GM21576 (cell line): ENCODE measurements around the gene DDX47.
A peak's percentile ranks its signal among the peaks of the same experiment; 100 is the strongest.
"Not testable (repeated sequence)": the region's sequence is repeated elsewhere in the genome, so short reads cannot be mapped to it uniquely, and the experiment has no call there.

Experiments used
- ATAC-seq: cut with Tn5 transposase; IDR thresholded peaks from one replicate; pipeline ENCODE4 v1.9.1; 2021; ENCODE audit warnings: mild to moderate bottlenecking, moderate library complexity; ENCODE audit not compliant: unreplicated experiment

DDX47 gene

DNA sequence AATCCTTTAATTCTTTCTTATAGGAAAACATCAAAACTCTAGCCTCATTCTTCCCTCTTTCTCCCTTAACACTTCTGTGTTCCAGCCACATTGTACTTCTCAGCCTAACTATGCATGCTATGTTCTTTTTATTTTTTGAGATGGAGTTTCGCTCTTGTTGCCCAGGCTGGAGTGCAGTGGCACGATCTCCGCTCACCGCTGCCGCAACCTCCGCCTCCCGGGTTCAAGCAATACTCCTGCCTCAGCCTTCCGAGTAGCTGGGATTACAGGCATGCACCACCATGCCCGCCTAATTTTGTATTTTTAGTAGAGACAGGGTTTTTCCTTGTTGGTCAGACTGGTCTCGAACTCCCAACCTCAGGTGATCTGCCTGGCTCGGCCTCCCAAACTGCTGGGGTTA, 7.2 kb downstream of the DDX47 start:
- ATAC-seq = not testable (repeated sequence)

DNA sequence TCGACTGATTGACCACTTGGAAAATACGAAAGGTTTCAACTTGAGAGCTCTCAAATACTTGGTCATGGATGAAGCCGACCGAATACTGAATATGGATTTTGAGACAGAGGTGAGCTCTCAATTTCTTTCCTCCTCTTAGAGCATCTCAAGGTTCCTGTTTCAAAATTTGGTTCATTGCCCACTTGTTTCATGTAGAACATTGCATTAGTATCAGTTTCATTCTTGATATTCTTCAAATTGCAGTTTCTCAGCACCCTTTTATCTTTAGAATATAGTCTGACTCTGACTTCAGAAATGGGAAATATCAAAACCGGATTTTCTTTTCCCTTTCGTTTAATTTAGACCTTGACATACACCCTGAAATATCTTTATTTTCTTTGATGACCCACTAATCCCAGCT, 8.8 kb downstream of the DDX47 start:
- ATAC-seq = peak; percentile 55

DNA sequence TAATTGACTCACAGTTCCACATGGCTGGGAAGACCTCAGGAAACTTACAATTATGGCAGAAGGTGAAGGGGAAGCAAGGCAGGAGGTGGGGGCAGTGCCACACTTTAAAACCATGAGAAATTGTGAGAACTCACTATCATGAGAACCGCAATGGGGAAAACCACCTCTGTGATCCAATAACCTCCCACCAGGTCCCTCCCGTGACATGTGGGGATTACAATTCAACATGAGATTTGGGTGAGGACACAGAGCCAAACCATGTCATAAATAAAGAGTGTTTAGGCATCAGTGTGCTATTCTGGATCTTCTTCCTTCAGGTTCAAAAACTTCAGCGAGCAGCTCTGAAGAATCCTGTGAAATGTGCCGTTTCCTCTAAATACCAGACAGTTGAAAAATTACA, 9.7 kb downstream of the DDX47 start:
- ATAC-seq = no peak

DNA sequence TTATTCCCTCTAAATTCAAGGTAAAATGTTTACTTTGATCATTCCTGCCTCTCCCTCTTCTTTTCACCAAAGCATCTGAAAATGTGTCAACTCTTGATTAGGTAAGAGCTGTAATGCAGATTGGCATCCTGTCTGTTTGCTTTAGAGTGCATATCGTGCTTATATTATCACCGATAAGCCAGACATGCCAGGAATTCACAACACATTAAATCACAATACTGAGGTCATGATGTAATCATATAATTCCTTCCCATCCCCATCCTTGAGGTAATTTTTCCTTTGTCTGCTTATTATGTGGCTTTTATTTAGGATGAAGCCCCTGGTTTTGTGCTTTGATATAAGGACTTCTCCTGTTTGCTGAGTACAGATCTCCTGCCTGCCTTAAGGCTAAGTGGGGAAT, 10.2 kb downstream of the DDX47 start:
- ATAC-seq = no peak

DNA sequence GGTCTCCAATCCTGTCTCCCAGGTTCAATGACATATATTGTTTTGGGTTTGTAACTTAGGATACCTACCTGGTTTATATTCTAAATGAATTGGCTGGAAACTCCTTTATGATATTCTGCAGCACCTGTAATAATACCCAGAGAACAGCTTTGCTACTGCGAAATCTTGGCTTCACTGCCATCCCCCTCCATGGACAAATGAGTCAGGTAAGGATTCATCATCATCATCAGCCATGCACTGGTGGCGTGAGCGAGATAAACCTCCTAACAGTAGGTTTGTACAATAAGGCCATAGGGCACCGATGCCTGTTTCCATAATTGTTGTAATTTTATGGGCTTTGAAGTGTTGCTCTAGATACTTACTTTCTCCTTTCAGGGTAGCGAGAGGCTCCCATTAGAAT, 10.7 kb downstream of the DDX47 start:
- no peak for ATAC-seq

DNA sequence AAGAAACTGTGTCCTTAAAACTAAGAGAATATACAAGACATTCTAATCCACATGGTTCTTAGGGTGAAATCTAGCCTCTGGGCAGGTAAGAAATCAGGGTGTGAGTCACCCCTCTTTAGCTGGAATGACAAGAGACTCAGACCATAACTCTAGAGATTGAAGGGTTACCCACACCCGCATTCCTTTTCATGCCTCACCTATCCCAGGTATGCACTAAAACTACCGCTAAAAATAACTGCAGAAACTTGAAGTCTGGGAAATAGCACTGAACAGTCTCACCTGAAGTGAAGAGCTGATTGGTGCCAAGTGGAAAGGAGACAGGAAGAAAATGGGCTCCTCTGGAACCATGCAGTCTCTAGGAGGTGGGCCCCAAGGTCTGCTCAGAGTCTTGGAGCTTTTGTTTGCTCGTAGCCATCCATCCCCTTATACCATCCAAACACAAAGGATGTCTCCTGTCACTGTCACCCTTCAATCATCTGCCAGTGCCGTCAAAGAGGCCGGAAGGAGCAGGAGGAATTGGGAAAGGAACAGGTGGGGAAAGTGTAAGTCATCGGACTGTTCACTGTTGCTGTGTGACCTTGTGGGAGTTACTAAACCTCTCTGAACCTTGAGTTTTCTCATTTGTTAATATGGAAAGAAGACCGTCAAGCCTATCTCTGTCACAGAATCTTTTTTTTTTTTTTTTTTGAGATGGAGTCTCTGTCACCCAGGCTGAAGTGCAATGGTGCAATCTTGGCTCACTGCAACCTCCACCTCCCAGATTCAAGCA, 22.4 kb downstream of the DDX47 start:
- no peak for ATAC-seq

DNA sequence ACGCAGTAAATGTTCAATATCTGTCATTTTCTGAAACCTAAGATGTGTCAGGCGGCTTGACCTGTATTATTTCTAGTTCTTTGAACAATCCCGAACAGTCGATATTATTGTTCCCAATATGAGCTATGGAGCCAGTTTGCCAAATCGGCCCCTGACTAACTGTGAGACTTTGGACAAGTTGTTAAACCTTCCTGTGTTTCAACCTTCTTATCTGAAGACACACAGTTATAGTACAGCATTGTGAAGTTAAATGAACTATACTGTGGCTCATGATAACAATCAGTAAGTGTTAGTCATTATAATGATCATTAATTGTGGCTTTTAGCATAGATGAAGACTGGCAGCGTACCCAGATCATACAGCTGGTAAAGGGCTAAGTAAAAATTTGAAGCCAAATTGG, 23.4 kb downstream of the DDX47 start:
- no peak for ATAC-seq

DNA sequence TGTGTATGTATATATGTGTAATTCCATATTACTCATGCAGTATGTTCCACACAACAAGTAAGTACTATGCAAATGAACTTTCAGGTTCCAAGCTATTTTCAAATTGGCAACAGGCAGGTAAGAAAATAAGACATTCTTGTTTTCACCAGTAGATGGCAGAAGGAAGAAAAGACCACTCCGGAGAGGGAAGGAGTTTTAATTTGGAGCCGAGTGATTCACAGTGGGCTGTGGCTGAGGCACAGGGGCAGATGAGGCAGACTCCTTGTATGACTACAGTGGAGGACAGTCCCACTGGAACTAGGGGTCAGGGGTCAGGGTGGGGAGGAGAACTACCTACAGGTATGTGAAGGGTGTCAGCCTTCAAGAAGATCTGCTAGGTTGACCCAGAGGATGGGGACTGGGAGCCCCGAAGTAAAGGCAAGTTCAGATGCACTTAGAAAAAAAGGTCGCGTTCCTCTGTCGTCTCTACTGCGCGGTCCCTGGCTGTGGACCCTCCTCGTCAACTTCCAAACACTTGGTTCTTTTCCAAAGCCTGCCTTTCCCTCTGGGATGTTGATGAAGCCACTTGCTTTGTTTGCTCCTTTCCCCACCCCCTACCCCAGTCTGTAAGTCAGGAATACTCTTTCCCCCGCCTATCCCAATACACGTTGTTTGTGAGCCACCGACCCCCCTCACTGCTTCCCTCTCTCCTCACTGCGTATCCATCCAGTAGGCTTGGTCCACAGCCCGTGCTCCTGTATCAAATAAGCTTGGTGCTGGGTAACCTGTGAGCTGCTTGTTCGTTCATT, 24.1 kb downstream of the DDX47 start:
- no peak for ATAC-seq

DNA sequence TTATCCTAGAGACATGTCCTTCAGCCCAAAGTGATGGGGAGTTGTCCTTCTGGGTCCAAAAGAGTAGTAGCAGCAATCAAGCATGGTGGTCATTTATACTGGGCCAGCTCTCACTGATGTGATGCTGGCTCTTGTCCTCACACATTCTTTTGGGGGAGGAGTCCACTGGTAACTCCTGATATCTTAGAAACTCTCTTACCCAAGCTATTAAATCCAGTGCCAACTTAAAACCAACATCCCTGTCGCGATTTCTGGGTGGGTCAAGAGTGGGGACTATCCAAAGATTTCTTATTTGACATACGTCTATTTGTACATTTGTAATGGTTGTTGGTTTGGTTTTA, 24.6 kb downstream of the DDX47 start:
- no peak for ATAC-seq

DNA sequence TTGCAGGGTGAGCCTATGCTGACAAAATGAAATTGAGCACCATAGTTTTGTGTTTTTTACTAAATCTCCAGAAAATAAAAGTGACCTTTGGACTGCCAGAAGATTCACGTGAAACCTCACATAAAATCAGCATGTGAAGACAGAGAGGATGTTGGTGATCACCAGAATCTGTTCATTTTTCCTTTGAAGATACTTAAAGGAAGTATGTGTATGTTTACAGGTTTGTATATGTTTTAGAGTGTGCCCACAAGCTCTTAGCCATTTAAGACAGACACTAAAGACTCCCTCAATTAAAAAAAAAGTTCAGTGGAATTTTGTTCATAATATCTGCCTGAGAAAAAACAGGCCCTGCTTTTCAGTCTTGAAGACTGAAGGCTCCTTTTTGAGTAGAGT, 25.9 kb downstream of the DDX47 start:
- ATAC-seq = no peak

DNA sequence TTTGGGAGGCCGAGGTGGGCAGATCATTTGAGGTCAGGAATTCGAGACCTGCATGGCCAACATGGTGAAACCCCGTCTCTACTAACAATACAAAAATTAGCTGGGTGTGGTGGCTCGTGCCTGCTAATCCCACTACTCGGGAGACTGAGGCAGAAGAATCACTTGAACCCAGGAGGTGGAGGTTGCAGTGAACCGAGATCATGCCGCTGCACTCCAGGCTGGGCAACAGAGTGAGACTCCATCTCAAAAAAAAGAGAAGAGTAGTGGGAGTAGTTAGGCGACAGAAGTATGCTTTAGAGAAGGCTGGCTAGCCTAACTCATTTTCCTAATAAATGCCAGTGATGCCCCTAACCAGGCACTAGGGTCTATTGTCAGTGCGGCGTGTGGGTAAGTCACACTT, 26.3 kb downstream of the DDX47 start:
- ATAC-seq = not testable (repeated sequence)

DNA sequence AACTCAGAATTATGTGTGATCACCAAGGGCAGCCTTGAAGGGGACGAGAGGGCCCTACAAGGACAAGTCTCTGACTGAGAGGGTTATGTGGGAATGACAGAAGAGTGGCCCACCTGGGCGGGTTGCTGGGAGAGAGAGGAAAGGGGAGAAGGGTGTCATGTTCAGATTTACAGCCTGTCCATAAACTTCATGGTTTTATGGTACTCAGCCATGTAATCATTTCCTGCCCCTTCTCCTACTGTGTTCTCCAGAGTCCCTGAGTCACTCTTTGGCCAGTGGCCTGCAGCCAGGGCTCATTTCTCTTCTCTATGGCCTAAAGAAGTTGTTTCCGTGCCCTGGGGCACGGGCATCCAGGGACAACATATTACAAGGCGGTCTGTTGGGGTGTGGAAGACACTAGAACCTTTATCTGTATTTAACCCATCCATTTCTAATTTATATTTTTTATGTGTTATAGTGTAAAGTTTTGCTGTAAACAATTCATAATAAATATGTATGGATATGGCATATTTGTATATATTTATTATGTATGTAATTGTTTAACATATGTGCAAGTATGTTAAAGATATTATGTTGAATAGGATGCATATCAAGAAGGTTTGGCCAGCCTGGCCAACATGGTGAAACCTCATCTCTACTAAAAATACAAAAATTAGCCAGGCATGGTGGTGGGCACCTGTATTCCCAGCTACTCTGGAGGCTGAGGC, 26.9 kb downstream of the DDX47 start:
- ATAC-seq = no peak

DNA sequence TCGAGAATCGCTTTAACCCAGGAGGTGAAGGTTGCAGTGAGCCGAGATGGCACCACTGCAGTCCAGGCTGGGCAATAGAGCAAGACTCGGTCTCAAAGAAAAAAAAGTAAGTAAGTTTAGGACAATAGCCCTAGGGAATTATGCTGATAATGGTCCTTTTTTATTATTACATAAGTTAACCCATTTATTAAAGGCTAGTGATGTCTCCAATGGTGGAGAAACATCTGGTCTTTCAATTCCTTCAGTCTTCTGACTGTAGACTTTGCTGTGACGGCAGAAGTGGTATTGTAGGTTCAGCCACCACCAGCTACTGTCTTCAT, 27.4 kb downstream of the DDX47 start:
- ATAC-seq = no peak

DNA sequence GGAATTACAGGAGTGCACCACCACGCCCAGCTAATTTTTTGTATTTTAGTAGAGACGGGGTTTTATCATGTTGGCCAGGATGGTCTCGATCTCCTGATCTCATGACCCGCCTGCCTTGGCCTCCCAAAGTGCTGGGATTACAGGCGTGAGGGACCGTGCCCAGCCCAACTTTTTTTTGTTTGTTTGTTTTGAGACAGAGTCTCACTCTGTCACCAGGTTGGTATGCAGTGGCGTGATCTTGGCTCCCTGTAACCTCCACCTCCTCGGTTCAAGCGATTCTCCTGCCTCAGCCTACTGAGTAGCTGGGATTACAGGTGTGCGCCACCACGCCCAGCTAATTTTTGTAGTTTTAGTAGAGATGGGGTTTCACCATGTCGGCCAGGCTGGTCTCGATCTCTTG, 28.3 kb downstream of the DDX47 start:
- ATAC-seq = not testable (repeated sequence)

DNA sequence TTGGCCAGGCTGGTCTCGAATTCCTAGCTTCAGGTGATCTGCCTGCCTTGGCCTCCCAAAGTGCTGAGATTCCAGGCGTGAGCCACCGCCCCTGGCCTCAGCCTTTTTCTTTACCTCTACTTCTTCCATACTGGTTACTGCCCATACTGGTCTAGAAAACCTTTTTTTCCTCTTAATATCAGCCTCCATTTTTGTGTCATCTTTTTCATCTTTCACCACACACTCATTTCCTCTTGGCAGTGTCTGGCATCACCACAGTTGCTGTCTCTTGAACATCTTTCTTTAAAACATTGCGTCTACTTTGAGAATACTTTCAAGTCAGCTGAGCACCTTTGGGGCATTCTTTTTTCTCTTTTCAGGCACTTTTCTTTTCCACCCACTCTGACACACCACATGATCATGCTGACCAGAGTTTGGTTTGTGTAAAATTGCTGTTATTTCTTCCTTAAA, 32.7 kb downstream of the DDX47 start:
- ATAC-seq = no peak

DNA sequence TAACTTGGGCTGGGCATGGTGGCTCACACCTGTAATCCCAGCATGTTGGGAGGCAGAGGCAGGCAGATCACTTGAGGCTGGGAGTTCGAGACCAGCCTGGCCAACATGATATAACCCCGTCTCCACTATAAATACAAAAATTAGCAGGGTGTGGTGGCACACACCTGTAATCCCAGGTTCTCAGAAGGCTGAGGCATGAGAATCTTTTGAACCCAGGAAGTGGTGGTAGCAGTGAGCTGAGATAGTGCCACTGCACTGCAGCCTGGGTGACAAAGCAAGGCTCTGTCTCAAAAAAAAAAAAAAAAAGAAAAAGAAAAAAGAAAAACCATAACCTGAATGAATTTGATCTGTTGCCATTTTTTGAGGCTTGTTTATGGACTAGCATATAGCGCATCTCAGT, 33.6 kb downstream of the DDX47 start:
- not testable (repeated sequence) for ATAC-seq

DNA sequence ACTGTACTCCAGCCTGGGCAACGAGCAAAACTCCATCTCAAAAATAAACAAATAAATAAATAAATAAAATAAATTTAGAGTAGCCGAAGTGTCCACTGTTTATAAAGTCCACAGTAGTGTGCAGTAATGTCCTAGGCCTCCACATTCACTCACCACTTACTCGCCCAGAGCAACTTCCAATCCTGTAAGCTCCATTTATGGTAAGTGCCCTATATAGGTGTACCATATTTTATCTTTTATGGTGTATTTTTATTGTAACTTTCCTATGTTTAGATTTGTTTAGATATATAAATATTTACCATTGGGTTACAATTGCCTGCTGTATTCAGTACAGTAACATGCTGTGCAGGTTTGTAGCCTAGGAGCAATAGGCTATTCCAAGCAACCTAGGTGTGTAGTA, 40.3 kb downstream of the DDX47 start:
- no peak for ATAC-seq

DNA sequence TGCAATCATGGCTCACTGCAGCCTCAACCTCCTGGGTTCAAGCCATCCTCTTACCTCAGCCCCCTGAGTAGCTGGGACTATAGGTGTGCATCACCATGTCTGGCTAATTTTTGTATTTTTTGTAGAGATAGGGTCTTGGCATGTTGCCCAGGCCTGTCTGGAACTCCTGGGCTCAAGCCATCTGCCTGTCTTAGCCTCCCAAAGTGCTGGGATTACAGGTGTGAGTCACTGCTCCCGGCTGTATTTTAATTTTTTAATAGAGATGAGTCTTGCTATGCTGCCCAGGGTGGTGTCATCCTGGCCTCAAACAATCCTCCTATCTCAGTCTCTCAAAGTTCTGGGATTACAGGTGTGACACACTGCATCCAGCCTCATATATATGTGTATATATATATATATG, 46.5 kb downstream of the DDX47 start:
- ATAC-seq = no peak

DNA sequence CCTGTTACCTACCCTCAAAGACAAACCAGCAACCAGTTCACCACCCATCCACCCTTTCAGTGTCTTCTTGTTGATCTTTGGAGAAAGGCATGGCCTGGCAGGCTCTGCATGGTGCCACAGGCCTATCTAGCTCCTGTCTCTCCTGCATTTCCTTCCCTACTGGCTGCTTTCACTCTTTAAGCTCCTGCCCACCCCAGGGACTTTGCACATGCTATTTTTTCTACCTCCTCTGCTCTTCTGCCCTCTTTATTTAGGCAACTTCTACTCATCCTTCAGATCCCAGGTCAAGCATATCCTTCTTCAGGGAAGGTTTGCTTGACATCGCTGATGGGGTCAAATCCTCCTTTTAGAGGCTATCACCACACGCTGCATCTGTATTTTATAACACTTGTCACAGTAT, 51.1 kb downstream of the DDX47 start:
- ATAC-seq = no peak

DNA sequence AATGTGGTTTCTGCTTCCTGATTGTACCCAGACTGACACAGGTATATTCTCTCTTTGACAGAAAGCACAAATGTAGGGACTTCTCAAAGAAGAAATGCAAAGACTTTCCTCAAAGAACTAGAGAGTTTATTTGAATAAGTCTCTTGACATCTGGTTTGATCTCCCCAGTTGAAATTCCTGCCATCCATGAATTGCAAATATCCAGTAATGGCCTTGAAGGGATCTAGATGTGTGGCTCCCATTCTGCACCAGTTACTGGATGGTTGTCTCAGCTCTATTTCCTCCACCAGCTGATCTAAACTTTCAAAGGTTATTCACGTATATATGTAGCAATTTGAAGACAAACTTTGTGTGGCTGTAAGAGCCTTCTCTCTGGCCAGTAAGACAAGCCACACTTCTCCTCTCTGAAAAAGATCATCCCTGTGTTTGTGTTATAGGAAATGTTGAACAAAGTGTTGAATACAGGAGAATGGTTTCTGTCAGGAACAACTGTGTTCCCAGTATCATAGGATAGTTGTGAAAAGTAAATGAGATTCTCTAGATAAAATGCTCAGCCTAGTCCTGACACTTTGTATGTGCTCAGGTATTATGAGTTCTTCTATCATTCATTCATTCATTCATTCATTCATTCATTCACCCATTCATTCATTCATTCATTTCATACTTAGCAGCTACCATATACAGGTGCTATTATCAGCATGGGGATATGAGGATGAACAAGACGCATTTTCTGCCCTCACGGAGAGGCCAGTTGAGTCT, 55.5 kb downstream of the DDX47 start:
- ATAC-seq = no peak

DNA sequence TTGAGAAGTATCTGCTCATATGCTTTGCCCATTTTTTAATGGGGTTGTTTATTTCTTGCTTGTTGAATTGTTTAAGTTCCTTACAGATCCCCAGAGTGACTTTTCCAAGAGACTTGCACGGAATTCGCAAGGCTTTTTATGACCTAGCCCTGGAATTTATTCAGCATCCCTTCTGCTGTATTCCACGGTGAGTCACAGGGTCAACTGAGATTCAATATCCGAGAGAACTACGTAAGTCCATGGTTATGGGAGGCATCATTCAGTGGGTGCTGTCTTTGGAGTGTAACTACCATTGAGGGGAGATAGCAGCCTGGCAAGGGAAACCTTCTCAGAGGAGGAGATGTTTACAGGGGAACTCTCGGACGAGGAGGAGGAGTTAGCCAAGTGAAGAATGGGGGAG, 57.3 kb downstream of the DDX47 start:
- no peak for ATAC-seq
